SK-N-SH (cell line): ENCODE results near the gene TANC1. TPM values are rescaled to one million over a fixed set of nuclear protein-coding genes. Genes with fewer than 3 reads are reported as not detected.

Experiments
- CTCF ChIA-PET: fragments of 300-600, 350-600 bp; formaldehyde crosslinking; extraction: SDS; loops from one replicate; lab custom pipeline; 2021; lab: Yijun Ruan, JAX
- POLR2A ChIA-PET: fragments of 350-600 bp; sonication (Branson Sonifier 250); formaldehyde crosslinking; extraction: SDS; loops from one replicate; lab custom pipeline; 2020; ENCODE audit warnings: antibody characterized with exemption, inconsistent platforms; lab: Yijun Ruan, JAX
- DNase-seq: peaks from one replicate; pipeline ENCODE4 v3.0.0; 2012
- H2AFZ ChIP-seq: fragments of 200-600 bp; sonication (generic); 2 replicates; pipeline ENCODE4 v1.8.1; 2016; ENCODE audit warnings: antibody characterized with exemption, mild to moderate bottlenecking, low read depth
- H3F3A ChIP-seq: fragments of 200-600 bp; sonication (generic); replicated peaks from 2 replicates; pipeline ENCODE3; 2016; ENCODE audit warnings: antibody characterized with exemption, mild to moderate bottlenecking; ENCODE audit not compliant: insufficient read depth
- H3K27ac ChIP-seq, 2 experiments: fragments of 200-500 bp in 1 of 2; fragments of 200-600 bp in 1 of 2; sonication (Bioruptor generic) in 1 of 2; sonication (generic), shearing (Covaris generic) in 1 of 2; 2 replicates each; pipeline versions ENCODE4 v1.5.1 to v1.6.1; 2014 to 2016; ENCODE audit warnings: low read depth in 2 of 2, inconsistent platforms in 1 of 2, low read length in 1 of 2, mild to moderate bottlenecking in 1 of 2, mixed read lengths in 1 of 2
- H3K27me3 ChIP-seq: fragments of 200-600 bp; sonication (generic), shearing (Covaris generic); 2 replicates; pipeline ENCODE4 v1.6.1; 2016; ENCODE audit warnings: mixed run types; ENCODE audit not compliant: insufficient read depth
- H3K36me3 ChIP-seq, 2 experiments: fragments of 200-500 bp in 1 of 2; fragments of 200-600 bp in 1 of 2; sonication (Bioruptor generic) in 1 of 2; sonication (generic) in 1 of 2; replicated peaks in 1 of 2; 2 replicates each; pipeline versions ENCODE3 to v1.5.1; 2014 to 2016; ENCODE audit warnings: low read length in 1 of 2, mild to moderate bottlenecking in 1 of 2; ENCODE audit not compliant: insufficient read depth in 2 of 2, control insufficient read depth in 1 of 2
- H3K4me1 ChIP-seq, 2 experiments: fragments of 200-500 bp in 1 of 2; fragments of 200-600 bp in 1 of 2; sonication (Bioruptor generic) in 1 of 2; sonication (generic), shearing (Covaris generic) in 1 of 2; 2 replicates each; pipeline versions ENCODE4 v1.5.1 to v1.6.1; 2014 to 2016; ENCODE audit warnings: low read depth in 1 of 2, low read length in 1 of 2, mixed run types in 1 of 2; ENCODE audit not compliant: insufficient read depth in 2 of 2, control insufficient read depth in 1 of 2
- H3K4me2 ChIP-seq: fragments of 200-600 bp; sonication (generic), shearing (Covaris generic); 2 replicates; pipeline ENCODE4 v1.6.1; 2017; ENCODE audit warnings: mixed run types
- H3K4me3 ChIP-seq, 2 experiments: fragments of 200-500 bp in 1 of 2; fragments of 200-600 bp in 1 of 2; sonication (Bioruptor generic) in 1 of 2; sonication (generic), shearing (Covaris generic) in 1 of 2; 2 replicates each; pipeline versions ENCODE4 v1.5.1 to v1.8.1; 2014 to 2016; ENCODE audit warnings: low read depth in 2 of 2, inconsistent platforms in 1 of 2, low read length in 1 of 2, mild to moderate bottlenecking in 1 of 2, mixed read lengths in 1 of 2, moderate library complexity in 1 of 2
- H3K79me2 ChIP-seq: fragments of 200-600 bp; sonication (generic); 2 replicates; pipeline ENCODE4 v1.8.1; 2017; ENCODE audit warnings: mild to moderate bottlenecking; ENCODE audit not compliant: insufficient read depth
- H3K9ac ChIP-seq: fragments of 200-600 bp; sonication (generic); 2 replicates; pipeline ENCODE4 v1.6.1; 2017; ENCODE audit warnings: mixed run types
- H3K9me2 ChIP-seq: fragments of 200-600 bp; sonication (generic); 2 replicates; pipeline ENCODE4 v1.6.1; 2017; ENCODE audit warnings: mixed run types
- H3K9me3 ChIP-seq: fragments of 200-600 bp; sonication (generic); 2 replicates; pipeline ENCODE4 v1.6.1; 2017; ENCODE audit warnings: mixed run types, mild to moderate bottlenecking, moderate library complexity
- H4K20me1 ChIP-seq: fragments of 200-600 bp; sonication (generic); 2 replicates; pipeline ENCODE4 v1.6.1; 2017; ENCODE audit warnings: mild to moderate bottlenecking, mixed run types; ENCODE audit not compliant: insufficient read depth
- CHD2 ChIP-seq: fragments of 150-350 bp; IDR thresholded peaks from 2 replicates; pipeline ENCODE4 v1.6.1; 2018; ENCODE audit warnings: low read length; ENCODE audit not compliant: partially characterized antibody
- EP300 ChIP-seq, 2 experiments: IDR thresholded peaks; 2 replicates each; pipeline versions ENCODE4 v1.4.0 to v1.6.1; 2012; ENCODE audit warnings: borderline replicate concordance in 1 of 2, low read depth in 1 of 2, low read length in 1 of 2
- FOSL2 ChIP-seq: IDR thresholded peaks from 2 replicates; pipeline ENCODE4 v1.4.0; 2012; ENCODE audit warnings: low read depth, mild to moderate bottlenecking, moderate library complexity, borderline replicate concordance
- FOXM1 ChIP-seq: IDR thresholded peaks from 2 replicates; pipeline ENCODE4 v1.4.0; 2012; ENCODE audit warnings: low read depth, mild to moderate bottlenecking
- GABPA ChIP-seq: IDR thresholded peaks from 2 replicates; pipeline ENCODE4 v1.4.0; 2012; ENCODE audit warnings: low read depth, mild to moderate bottlenecking
- GATA2 ChIP-seq: sonication (generic); formaldehyde crosslinking; IDR thresholded peaks from 2 replicates; pipeline ENCODE4 v1.5.0; 2020; ENCODE audit warnings: mild to moderate bottlenecking, missing genetic modification reagents
- NRF1 ChIP-seq: IDR thresholded peaks from 2 replicates; pipeline ENCODE4 v1.6.1; 2012; ENCODE audit warnings: low read depth, mild to moderate bottlenecking, low read length
- POLR2AphosphoS5 ChIP-seq: IDR thresholded peaks from 2 replicates; pipeline ENCODE4 v1.6.1; 2012; ENCODE audit warnings: low read depth, low read length
- RAD21 ChIP-seq: IDR thresholded peaks from 2 replicates; pipeline ENCODE4 v1.6.1; 2012; ENCODE audit warnings: mild to moderate bottlenecking, low read length
- RCOR1 ChIP-seq: fragments of 150-350 bp; IDR thresholded peaks from 2 replicates; pipeline ENCODE4 v1.6.1; 2017; ENCODE audit warnings: antibody characterized with exemption, low read length
- RFX5 ChIP-seq: IDR thresholded peaks from 2 replicates; pipeline ENCODE4 v1.6.1; 2012; ENCODE audit warnings: mild to moderate bottlenecking, improper control_type of control experiment, low read length
- SMC3 ChIP-seq: IDR thresholded peaks from 2 replicates; pipeline ENCODE4 v1.6.1; 2012; ENCODE audit warnings: low read depth, low read length, improper control_type of control experiment
- TAF1 ChIP-seq: IDR thresholded peaks from 2 replicates; pipeline ENCODE4 v1.6.1; 2012; ENCODE audit warnings: low read depth, mild to moderate bottlenecking, low read length, moderate library complexity, borderline replicate concordance
- TCF12 ChIP-seq: IDR thresholded peaks from 2 replicates; pipeline ENCODE4 v1.4.0; 2012
- TEAD4 ChIP-seq: IDR thresholded peaks from 2 replicates; pipeline ENCODE4 v1.4.0; 2012; ENCODE audit warnings: mild to moderate bottlenecking, borderline replicate concordance; ENCODE audit not compliant: insufficient read depth
- YY1 ChIP-seq: IDR thresholded peaks from 2 replicates; pipeline ENCODE4 v1.4.0; 2012; ENCODE audit warnings: low read depth, mild to moderate bottlenecking
- WGBS: methylation state at CpG from one replicate; pipeline ENCODE4 v1.1.6; 2017; ENCODE audit warnings: low lambda C conversion rate; 5-methylcytosine and 5-hydroxymethylcytosine counted together
- polyA plus RNA-seq, 3 experiments: library from polyadenylated mRNA; depleted of rRNA; stranded (reverse); fragments of >200 nt; gene quantifications; 2 replicates each; pipeline ENCODE4 v1.2.3, GENCODE V29; 2012
- TF ChIP-seq, protein P1 (sequence below): fragments of 200-600 bp; sonication (generic); IDR thresholded peaks from 2 replicates; pipeline ENCODE4 v1.6.1; 2017; ENCODE audit warnings: antibody characterized with exemption, mild to moderate bottlenecking, moderate library complexity
- TF ChIP-seq, protein P2 (sequence below): IDR thresholded peaks from 2 replicates; pipeline ENCODE4 v1.4.0; 2012; ENCODE audit warnings: low read depth
- TF ChIP-seq, protein P3 (sequence below): IDR thresholded peaks from 2 replicates; pipeline ENCODE4 v1.4.0; 2012; ENCODE audit warnings: low read depth, borderline replicate concordance
- TF ChIP-seq, protein P4 (sequence below): fragments of 150-350 bp; IDR thresholded peaks from 2 replicates; pipeline ENCODE4 v1.6.1; 2016; ENCODE audit warnings: mild to moderate bottlenecking, low read depth, low read length

TANC1 gene
- polyA plus RNA-seq, 1 of the 3 experiments (the other 2 are of a cell fraction) = 19.2 TPM

DNA sequence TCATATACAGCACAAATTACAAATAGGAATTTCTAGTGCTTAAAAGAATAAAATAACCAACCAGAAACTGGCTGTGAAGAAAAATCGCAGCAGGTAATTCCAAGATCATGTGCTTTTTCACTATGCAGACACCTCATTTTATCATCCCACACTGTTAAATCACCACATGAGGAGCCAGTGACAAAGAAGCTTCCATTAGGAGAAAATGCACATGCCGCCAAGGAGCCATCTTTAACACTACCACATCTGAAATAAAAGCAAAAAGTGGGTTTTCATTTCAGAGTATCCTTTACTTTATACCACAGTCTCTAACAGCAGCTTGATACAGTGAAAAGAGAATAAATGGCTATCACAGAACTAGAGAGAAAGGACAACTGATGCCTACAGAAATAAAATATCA lies 311.3 kb downstream of the TANC1 start:
- POLR2A ChIA-PET = no interaction called here
- no peak for DNase-seq
- no peaks in the 10 kb centered on the region for H3K9me2 ChIP-seq
- H2AFZ ChIP-seq = no peak overlapping the region
- no peaks in the 10 kb centered on the region for H3K27me3 ChIP-seq
- no peak overlapping the region for H3K4me2 ChIP-seq
- peaks cover 24 to 43% of the 10 kb centered on the region in 2 experiments for H3K36me3 ChIP-seq
- H3F3A ChIP-seq = no peaks in the 10 kb centered on the region
- no peak overlapping the region for H3K4me3 ChIP-seq
- H4K20me1 ChIP-seq = no peaks in the 10 kb centered on the region; the same call in 1 of the 2 replicates
- TF ChIP-seq, protein P1, sequence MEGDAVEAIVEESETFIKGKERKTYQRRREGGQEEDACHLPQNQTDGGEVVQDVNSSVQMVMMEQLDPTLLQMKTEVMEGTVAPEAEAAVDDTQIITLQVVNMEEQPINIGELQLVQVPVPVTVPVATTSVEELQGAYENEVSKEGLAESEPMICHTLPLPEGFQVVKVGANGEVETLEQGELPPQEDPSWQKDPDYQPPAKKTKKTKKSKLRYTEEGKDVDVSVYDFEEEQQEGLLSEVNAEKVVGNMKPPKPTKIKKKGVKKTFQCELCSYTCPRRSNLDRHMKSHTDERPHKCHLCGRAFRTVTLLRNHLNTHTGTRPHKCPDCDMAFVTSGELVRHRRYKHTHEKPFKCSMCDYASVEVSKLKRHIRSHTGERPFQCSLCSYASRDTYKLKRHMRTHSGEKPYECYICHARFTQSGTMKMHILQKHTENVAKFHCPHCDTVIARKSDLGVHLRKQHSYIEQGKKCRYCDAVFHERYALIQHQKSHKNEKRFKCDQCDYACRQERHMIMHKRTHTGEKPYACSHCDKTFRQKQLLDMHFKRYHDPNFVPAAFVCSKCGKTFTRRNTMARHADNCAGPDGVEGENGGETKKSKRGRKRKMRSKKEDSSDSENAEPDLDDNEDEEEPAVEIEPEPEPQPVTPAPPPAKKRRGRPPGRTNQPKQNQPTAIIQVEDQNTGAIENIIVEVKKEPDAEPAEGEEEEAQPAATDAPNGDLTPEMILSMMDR = no peak
- TF ChIP-seq SMC3 = no peak
- TF ChIP-seq FOSL2 = no peak
- TF ChIP-seq GABPA = no peak
- no peak for TF ChIP-seq TEAD4
- TF ChIP-seq, protein P2, sequence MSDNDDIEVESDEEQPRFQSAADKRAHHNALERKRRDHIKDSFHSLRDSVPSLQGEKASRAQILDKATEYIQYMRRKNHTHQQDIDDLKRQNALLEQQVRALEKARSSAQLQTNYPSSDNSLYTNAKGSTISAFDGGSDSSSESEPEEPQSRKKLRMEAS = no peak
- TF ChIP-seq, protein P3, sequence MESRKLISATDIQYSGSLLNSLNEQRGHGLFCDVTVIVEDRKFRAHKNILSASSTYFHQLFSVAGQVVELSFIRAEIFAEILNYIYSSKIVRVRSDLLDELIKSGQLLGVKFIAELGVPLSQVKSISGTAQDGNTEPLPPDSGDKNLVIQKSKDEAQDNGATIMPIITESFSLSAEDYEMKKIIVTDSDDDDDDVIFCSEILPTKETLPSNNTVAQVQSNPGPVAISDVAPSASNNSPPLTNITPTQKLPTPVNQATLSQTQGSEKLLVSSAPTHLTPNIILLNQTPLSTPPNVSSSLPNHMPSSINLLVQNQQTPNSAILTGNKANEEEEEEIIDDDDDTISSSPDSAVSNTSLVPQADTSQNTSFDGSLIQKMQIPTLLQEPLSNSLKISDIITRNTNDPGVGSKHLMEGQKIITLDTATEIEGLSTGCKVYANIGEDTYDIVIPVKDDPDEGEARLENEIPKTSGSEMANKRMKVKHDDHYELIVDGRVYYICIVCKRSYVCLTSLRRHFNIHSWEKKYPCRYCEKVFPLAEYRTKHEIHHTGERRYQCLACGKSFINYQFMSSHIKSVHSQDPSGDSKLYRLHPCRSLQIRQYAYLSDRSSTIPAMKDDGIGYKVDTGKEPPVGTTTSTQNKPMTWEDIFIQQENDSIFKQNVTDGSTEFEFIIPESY = no peak
- no peak for TF ChIP-seq RFX5
- CTCF ChIA-PET = interaction anchor here (0.5 kb wide), 1 partner anchor 17 kb away, joined by 3 read pairs; no protein-coding TSS in a partner anchor
- H3K9me3 ChIP-seq = no peaks in the 10 kb centered on the region
- H3K4me1 ChIP-seq = no peaks in the 10 kb centered on the region; a peak in 1 of 4 replicates
- 92% methylated on average over 2 of the region's 2 CpGs for WGBS
- H3K79me2 ChIP-seq = peaks cover 18% of the 10 kb centered on the region
- H3K9ac ChIP-seq = no peak overlapping the region
- no peak overlapping the region for H3K27ac ChIP-seq

DNA sequence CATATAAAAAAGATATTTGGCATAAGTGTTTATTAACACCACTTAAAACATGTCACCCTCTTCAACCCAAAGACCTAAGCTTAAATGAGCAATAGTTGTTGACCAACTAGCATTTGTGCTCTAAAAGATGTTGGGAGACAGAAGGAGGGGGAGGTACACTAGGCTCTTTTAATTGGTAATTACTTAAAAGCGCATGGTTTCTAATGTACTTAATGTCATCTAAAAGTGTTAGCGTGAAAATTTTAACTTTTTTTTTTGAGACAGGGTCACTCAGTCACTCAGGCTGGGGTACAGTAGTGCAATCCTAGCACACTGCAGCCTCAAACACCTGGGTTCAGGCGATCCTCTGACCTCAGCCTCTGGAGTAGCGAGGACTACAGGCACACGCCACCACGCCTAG lies 312.6 kb downstream of the TANC1 start:
- Histone ChIP-seq H3K36me3 (peaks cover 18 to 37% of the 10 kb centered on the region in 2 experiments), H3K27me3 (no peaks in the 10 kb centered on the region), H3K9me2 (no peaks in the 10 kb centered on the region), H3K9me3 (no peaks in the 10 kb centered on the region), H3F3A (no peaks in the 10 kb centered on the region), H3K4me3 (no peak overlapping the region), H3K79me2 (peaks cover 28% of the 10 kb centered on the region), H3K9ac (no peak overlapping the region), H4K20me1 (no peaks in the 10 kb centered on the region; the same call in 1 of the 2 replicates), H3K4me1 (peaks cover 0 to 5% of the 10 kb centered on the region in 2 experiments; a peak in 2 of 4 replicates), H3K4me2 (no peak overlapping the region), H2AFZ (no peak overlapping the region), H3K27ac (no peak overlapping the region)
- ChIA-PET POLR2A (no interaction called here), CTCF (no interaction called here)
- WGBS = 95% methylated on average over 6 of the region's 6 CpGs
- DNase-seq = no peak
- TF ChIP-seq YY1 (no peak), RAD21 (no peak), RFX5 (no peak), EP300 (IDR thresholded peaks at IDR 0.05; ENCODE audit: borderline replicate concordance in 1 of 2, low read depth in 1 of 2, low read length in 1 of 2) (no peak), CHD2 (no peak), TAF1 (no peak), TEAD4 (no peak), RCOR1 (no peak), FOXM1 (no peak), TCF12 (no peak), POLR2AphosphoS5 (no peak), NRF1 (no peak), GATA2 (CRISPR knock-in tag) (no peak)
- TF ChIP-seq, protein P4, sequence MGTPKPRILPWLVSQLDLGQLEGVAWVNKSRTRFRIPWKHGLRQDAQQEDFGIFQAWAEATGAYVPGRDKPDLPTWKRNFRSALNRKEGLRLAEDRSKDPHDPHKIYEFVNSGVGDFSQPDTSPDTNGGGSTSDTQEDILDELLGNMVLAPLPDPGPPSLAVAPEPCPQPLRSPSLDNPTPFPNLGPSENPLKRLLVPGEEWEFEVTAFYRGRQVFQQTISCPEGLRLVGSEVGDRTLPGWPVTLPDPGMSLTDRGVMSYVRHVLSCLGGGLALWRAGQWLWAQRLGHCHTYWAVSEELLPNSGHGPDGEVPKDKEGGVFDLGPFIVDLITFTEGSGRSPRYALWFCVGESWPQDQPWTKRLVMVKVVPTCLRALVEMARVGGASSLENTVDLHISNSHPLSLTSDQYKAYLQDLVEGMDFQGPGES = no peak
- TF ChIP-seq, protein P3 = no peak
